Activated CD4-positive, alpha-beta T cell treated with anti-CD3 and anti-CD28 coated beads for 36 hours (primary cell): Measurements from ENCODE around the gene SCAF8. TPM values are rescaled to one million over a fixed set of nuclear protein-coding genes. Genes with fewer than 3 reads are reported as not detected.
"Not testable (repeated sequence)": the region's sequence is repeated elsewhere in the genome, so short reads cannot be mapped to it uniquely, and the experiment has no call there.

Experiments
- ATAC-seq: fragments of 200-7000 bp; cut with Tn5 transposase; one replicate; pipeline ENCODE4 v1.10.0; 2021; ENCODE audit warnings: mild to moderate bottlenecking, moderate library complexity
- CTCF ChIA-PET: fragments of 350-600 bp; sonication (Branson Sonifier 250); formaldehyde crosslinking; loops from one replicate; lab custom pipeline; 2021; ENCODE audit warnings: antibody characterized with exemption; lab: Charles Lee
- POLR2A ChIA-PET: fragments of 350-600 bp; sonication (Branson Sonifier 250); formaldehyde crosslinking; loops from one replicate; lab custom pipeline; 2021; ENCODE audit warnings: antibody characterized with exemption, inconsistent platforms; lab: Charles Lee
- DNase-seq: peaks from one replicate; pipeline ENCODE4 v3.0.0-alpha.2; 2020
- H3K27ac Mint-ChIP-seq: one replicate; pipeline ENCODE4 v1.8.0; 2021; ENCODE audit warnings: mixed read lengths
- H3K27me3 Mint-ChIP-seq: one replicate; pipeline ENCODE4 v1.8.0; 2021; ENCODE audit warnings: mixed read lengths
- H3K36me3 Mint-ChIP-seq: one replicate; pipeline ENCODE4 v1.8.0; 2021; ENCODE audit warnings: low read depth, mixed read lengths
- H3K4me1 Mint-ChIP-seq: one replicate; pipeline ENCODE4 v1.8.0; 2021; ENCODE audit warnings: mixed read lengths
- H3K4me3 Mint-ChIP-seq: one replicate; pipeline ENCODE4 v1.8.0; 2021; ENCODE audit warnings: mild to moderate bottlenecking, moderate library complexity, mixed read lengths
- H3K9me3 Mint-ChIP-seq: one replicate; pipeline ENCODE4 v1.8.0; 2021; ENCODE audit warnings: low read depth, mixed read lengths
- intact Hi-C, 2 experiments: fragments of 100-400 bp; cut with DNase I in 1 of 2; cut with micrococcal nuclease in 1 of 2; formaldehyde crosslinking; loops; one replicate each; pipeline versions ENCODE4 v1.14.2 to v1.15.1; 2022 to 2024; cut with DNase I, micrococcal nuclease
- total RNA-seq, 2 experiments: library from RNA; stranded (reverse); gene quantifications; one replicate each; pipeline ENCODE4 v1.2.3, GENCODE V29; 2021

The SCAF8 gene
- total RNA-seq, 2 experiments from 2014 or later, result 33.9 to 44.5 TPM

DNA sequence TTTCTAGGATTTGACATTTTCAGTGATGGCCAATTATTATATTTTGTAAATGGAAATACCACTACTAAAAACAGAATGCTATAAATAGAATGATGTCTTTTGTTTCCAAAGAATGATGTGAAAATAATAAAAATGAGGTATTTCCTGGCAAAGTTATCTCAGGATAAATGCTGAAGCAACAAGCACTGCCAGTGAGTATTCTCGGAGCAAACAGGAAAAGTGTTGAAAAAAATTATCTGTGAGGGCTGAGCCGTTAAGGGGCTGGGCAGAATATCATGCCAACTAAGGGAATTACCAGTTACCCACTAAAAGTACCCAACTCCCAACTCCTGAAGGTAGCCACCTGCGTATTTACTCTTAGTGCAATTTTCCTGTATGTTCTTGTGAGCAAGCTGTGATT is 23.6 kb upstream of the SCAF8 start:
- ATAC-seq (no peak), DNase-seq (no peak)
- Mint-ChIP-seq H3K9me3 (no peaks in the 10 kb centered on the region), H3K27me3 (peaks cover 1% of the 10 kb centered on the region), H3K27ac (no peak overlapping the region), H3K4me1 (no peaks in the 10 kb centered on the region), H3K36me3 (no peaks in the 10 kb centered on the region), H3K4me3 (no peak overlapping the region)
- intact Hi-C loops, result no loop called here
- POLR2A ChIA-PET, result no interaction called here
- CTCF ChIA-PET, result no interaction called here

DNA sequence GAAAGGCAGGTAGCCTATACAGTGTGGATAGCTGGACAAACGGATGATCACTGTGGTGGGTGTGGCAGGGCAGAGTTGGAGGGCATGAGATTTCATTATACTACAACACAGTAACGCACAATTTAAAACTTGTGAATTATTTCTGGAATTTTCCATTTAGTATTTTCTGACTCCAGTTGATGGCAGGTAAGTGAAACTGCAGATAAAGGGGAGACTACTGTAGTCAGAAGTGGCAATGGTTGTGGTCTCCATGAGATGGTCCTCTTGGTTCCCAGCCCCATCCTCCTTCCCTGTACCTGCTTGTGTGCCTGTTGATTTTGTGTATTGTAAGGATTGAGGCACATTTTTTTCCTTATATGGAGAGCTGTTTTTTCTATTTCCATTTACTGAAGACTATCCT is 22.5 kb upstream of the SCAF8 start:
- Mint-ChIP-seq H3K4me3 (no peak overlapping the region), H3K4me1 (no peaks in the 10 kb centered on the region)

GRCh38 chr6:154715446-154715845 is 17.8 kb upstream of the SCAF8 start:
- intact Hi-C loops, result no loop called here
- no peak for ATAC-seq
- H3K4me3 Mint-ChIP-seq, result no peak overlapping the region
- no peaks in the 10 kb centered on the region for H3K4me1 Mint-ChIP-seq
- peaks cover 9% of the 10 kb centered on the region for H3K9me3 Mint-ChIP-seq
- no peak overlapping the region for H3K27ac Mint-ChIP-seq
- H3K27me3 Mint-ChIP-seq, result peaks cover 2% of the 10 kb centered on the region
- H3K36me3 Mint-ChIP-seq, result peaks cover 4% of the 10 kb centered on the region
- no peak for DNase-seq
- ChIA-PET CTCF (interaction anchor here (0.7 kb wide), 1 partner anchor 30 kb away, joined by 4 read pairs; no protein-coding TSS in a partner anchor), POLR2A (no interaction called here)

More for the DNA sequence above, 22.5 kb upstream of the SCAF8 start:
- ATAC-seq, result no peak
- ChIA-PET POLR2A (no interaction called here), CTCF (interaction anchor here (0.6 to 1.0 kb wide), 2 partner anchors 19 to 35 kb away, joined by 3 read pairs; no protein-coding TSS in a partner anchor)
- DNase-seq, result no peak
- Mint-ChIP-seq H3K36me3 (no peaks in the 10 kb centered on the region), H3K27ac (no peak overlapping the region), H3K9me3 (no peaks in the 10 kb centered on the region), H3K27me3 (peaks cover 1% of the 10 kb centered on the region)
- intact Hi-C loops, result no loop called here

- POLR2A ChIA-PET, H3K9me3 Mint-ChIP-seq, H3K4me1 Mint-ChIP-seq, intact Hi-C loops, CTCF ChIA-PET, H3K36me3 Mint-ChIP-seq, H3K27ac Mint-ChIP-seq, DNase-seq, H3K27me3 Mint-ChIP-seq, H3K4me3 Mint-ChIP-seq, ATAC-seq: not testable (repeated sequence)
Measured at GRCh38 chr6:154716350-154716749, 16.9 kb upstream of the SCAF8 start.

DNA sequence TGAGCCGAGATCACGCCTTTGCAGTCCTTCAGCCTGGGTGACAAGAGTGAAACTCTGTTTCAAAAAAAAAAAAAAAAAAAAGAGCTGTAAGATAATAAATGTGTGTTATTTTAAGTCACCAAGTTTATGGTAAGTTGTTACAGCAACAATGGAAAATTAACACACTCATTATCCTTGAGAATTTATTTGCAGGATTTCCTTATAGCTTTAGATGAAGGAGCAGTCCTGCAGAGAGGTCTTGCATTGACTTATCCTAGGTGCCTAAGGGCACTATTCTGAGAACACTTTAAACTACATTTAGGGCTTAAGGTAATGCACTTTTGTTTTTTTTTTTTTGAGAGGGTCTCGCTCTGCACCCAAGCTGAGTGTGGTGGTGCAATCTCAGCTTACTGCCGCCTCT is 13.8 kb upstream of the SCAF8 start:
- no peaks in the 10 kb centered on the region for H3K4me1 Mint-ChIP-seq
- DNase-seq (no peak), ATAC-seq (no peak)
- CTCF ChIA-PET, result interaction anchor here (0.6 kb wide), 1 partner anchor 107 kb away, joined by 3 read pairs; no protein-coding TSS in a partner anchor
- no peak overlapping the region for H3K4me3 Mint-ChIP-seq
- no peak overlapping the region for H3K27ac Mint-ChIP-seq
- intact Hi-C loops, result no loop called here
- POLR2A ChIA-PET, result interaction anchor here (0.5 kb wide), 1 partner anchor 35 kb away, joined by 6 read pairs; no protein-coding TSS in a partner anchor
- peaks cover 13% of the 10 kb centered on the region for H3K27me3 Mint-ChIP-seq
- H3K9me3 Mint-ChIP-seq, result peaks cover 9% of the 10 kb centered on the region
- H3K36me3 Mint-ChIP-seq, result peaks cover 5% of the 10 kb centered on the region

- ATAC-seq (no peak), DNase-seq (no peak)
- POLR2A ChIA-PET, result interaction anchor here (0.5 kb wide), 1 partner anchor 36 kb away, joined by 6 read pairs; no protein-coding TSS in a partner anchor
- H3K4me3 Mint-ChIP-seq, result no peak overlapping the region
- peaks cover 13% of the 10 kb centered on the region for H3K27me3 Mint-ChIP-seq
- H3K9me3 Mint-ChIP-seq, result peaks cover 9% of the 10 kb centered on the region
- CTCF ChIA-PET, result interaction anchor here (0.6 kb wide), 1 partner anchor 108 kb away, joined by 3 read pairs; no protein-coding TSS in a partner anchor
- no peak overlapping the region for H3K27ac Mint-ChIP-seq
- peaks cover 5% of the 10 kb centered on the region for H3K36me3 Mint-ChIP-seq
- H3K4me1 Mint-ChIP-seq, result no peaks in the 10 kb centered on the region
- intact Hi-C loops, result no loop called here
Measured at GRCh38 chr6:154719854-154720253, 13.4 kb upstream of the SCAF8 start.

DNA sequence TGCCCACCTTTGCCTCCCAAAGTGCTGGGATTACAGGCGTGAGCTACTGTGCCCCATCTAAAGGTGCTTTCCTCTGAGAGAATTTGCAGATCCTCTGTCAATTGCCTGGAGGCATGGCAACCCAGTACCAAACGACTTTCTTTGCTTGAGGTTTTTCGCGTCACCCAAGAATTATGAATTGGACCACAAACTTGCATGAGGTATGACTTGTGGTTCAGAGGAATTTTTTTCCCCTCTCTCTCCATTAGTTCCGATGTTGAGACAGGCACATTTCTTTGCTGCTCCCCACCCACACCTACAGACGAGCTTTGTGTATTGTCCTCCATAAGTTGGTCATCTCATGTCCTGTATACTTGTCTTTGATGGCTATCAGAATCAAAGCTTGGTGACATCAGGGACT is 11.8 kb upstream of the SCAF8 start:
- ChIA-PET CTCF (interaction anchor here (0.7 kb wide), 1 partner anchor 27 kb away, joined by 6 read pairs; no protein-coding TSS in a partner anchor), POLR2A (no interaction called here)
- H3K36me3 Mint-ChIP-seq, result peaks cover 5% of the 10 kb centered on the region
- H3K27me3 Mint-ChIP-seq, result peaks cover 13% of the 10 kb centered on the region
- H3K9me3 Mint-ChIP-seq, result peaks cover 9% of the 10 kb centered on the region
- peak; percentile 23 for ATAC-seq
- no peak for DNase-seq
- H3K27ac Mint-ChIP-seq, result no peak overlapping the region
- no peak overlapping the region for H3K4me3 Mint-ChIP-seq
- no peaks in the 10 kb centered on the region for H3K4me1 Mint-ChIP-seq
- intact Hi-C loops, result no loop called here

DNA sequence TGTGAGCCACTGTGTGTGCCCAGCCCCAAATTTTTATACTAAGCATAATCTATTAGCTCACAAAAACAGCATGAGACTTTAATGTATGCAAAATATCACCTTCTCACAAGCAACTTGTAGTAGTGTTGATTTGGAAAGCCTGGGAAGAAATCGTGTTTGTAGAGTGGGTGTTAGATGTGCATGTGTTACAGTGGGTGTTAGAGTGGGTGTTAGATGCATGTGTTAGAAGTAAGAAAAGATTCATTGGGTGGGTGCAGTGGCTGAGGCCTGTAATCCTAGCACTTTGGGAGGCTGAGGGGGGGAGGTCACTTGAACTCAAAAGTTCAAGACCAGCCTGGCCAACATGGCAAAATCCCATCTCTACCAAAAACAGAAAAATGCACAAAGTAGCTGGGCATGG is 6.3 kb upstream of the SCAF8 start:
- intact Hi-C loops, result no loop called here
- Mint-ChIP-seq H3K4me1 (peaks cover 3% of the 10 kb centered on the region), H3K27ac (no peak overlapping the region), H3K36me3 (no peaks in the 10 kb centered on the region), H3K4me3 (no peak overlapping the region), H3K27me3 (peaks cover 7% of the 10 kb centered on the region), H3K9me3 (no peaks in the 10 kb centered on the region)
- DNase-seq, result no peak
- CTCF ChIA-PET, result interaction anchor here (0.5 to 1.1 kb wide), 3 partner anchors 14 to 18 kb away, joined by 3 read pairs; no protein-coding TSS in a partner anchor
- POLR2A ChIA-PET, result no interaction called here
- no peak for ATAC-seq

- POLR2A ChIA-PET, result interaction anchor here (0.6 kb wide), 1 partner anchor 9 kb away, joined by 3 read pairs; no protein-coding TSS in a partner anchor
- CTCF ChIA-PET, result interaction anchor here (1.1 to 1.5 kb wide), 3 partner anchors 12 to 136 kb away, joined by 3 to 6 read pairs (median 4); no protein-coding TSS in a partner anchor
- Mint-ChIP-seq H3K4me1 (peaks cover 27% of the 10 kb centered on the region), H3K9me3 (no peaks in the 10 kb centered on the region), H3K27ac (no peak overlapping the region), H3K36me3 (peaks cover 12% of the 10 kb centered on the region), H3K27me3 (no peaks in the 10 kb centered on the region), H3K4me3 (peak overlapping the region; percentile 21)
- DNase-seq, result no peak
- ATAC-seq, result no peak
- intact Hi-C loops, result loop anchor here (5.0 to 10.0 kb wide), 6 partner anchors 41 to 1747 kb away; partner anchors contain the start of gene FBXO5 (in 1 of the 2)
Measured at GRCh38 chr6:154731296-154732218, 1.7 kb upstream of the SCAF8 start.

- H3K4me1 Mint-ChIP-seq, result peaks cover 37% of the 10 kb centered on the region
- peaks cover 19% of the 10 kb centered on the region for H3K36me3 Mint-ChIP-seq
- intact Hi-C loops, result loop anchor here (1.0 to 10.0 kb wide), 10 partner anchors 40 to 1748 kb away; partner anchors contain the start of genes TFB1M (in 2 of the 2) and FBXO5 (in 1 of the 2)
- H3K4me3 Mint-ChIP-seq, result peak overlapping the region; percentile 86
- H3K9me3 Mint-ChIP-seq, result no peaks in the 10 kb centered on the region
- H3K27ac Mint-ChIP-seq, result peak overlapping the region; percentile 91
- DNase-seq (no peak), ATAC-seq (no peak)
- no peaks in the 10 kb centered on the region for H3K27me3 Mint-ChIP-seq
- POLR2A ChIA-PET, result no interaction called here
- CTCF ChIA-PET, result interaction anchor here (1.1 to 1.5 kb wide), 3 partner anchors 11 to 135 kb away, joined by 3 to 6 read pairs (median 4); no protein-coding TSS in a partner anchor
Measured at GRCh38 chr6:154732538-154733182, 556 bp upstream of the SCAF8 start.
